Naive thymus-derived CD4-positive, alpha-beta T cell (primary cell): ENCODE results near the gene FBXL20. TPM values are rescaled to one million over a fixed set of nuclear protein-coding genes. Genes with fewer than 3 reads are reported as not detected.

Source experiments
- ATAC-seq: fragments of 150-1000 bp; cut with Tn5 transposase; 2 replicates; pipeline ENCODE4 v1.10.0; 2021; ENCODE audit warnings: mild to moderate bottlenecking, moderate library complexity
- CTCF ChIA-PET: fragments of 350-600 bp; sonication (Branson Sonifier 250); formaldehyde crosslinking; loops from one replicate; lab custom pipeline; 2021; ENCODE audit warnings: antibody characterized with exemption; lab: Charles Lee
- POLR2A ChIA-PET: fragments of 350-600 bp; sonication (Branson Sonifier 250); formaldehyde crosslinking; loops from one replicate; lab custom pipeline; 2021; ENCODE audit warnings: antibody characterized with exemption, inconsistent platforms; lab: Charles Lee
- DNase-seq, 9 donors: peaks; one replicate each; pipeline versions ENCODE4 v3.0.0 to v3.0.0-alpha.2; 2020 to 2022; ENCODE audit warnings: mixed read lengths in 1 of 9
- H3K27ac ChIP-seq: one replicate; pipeline ENCODE4 v1.7.0; 2013; ENCODE audit warnings: mild to moderate bottlenecking, low read depth, low read length, moderate library complexity
- H3K27me3 ChIP-seq, 2 donors: one replicate each; pipeline ENCODE4 v1.7.0; 2013; ENCODE audit warnings: low read length in 2 of 2, mild to moderate bottlenecking in 2 of 2, moderate library complexity in 2 of 2; ENCODE audit not compliant: control insufficient read depth in 2 of 2, insufficient read depth in 2 of 2
- H3K36me3 ChIP-seq, 3 experiments: 1 replicate in 2 of 3; 2 replicates in 1 of 3; pipeline ENCODE4 v1.7.0; 2013; ENCODE audit warnings: low read length in 3 of 3, mild to moderate bottlenecking in 3 of 3, moderate library complexity in 1 of 3; ENCODE audit not compliant: insufficient read depth in 3 of 3, control insufficient read depth in 2 of 3
- H3K4me1 ChIP-seq, 2 donors: one replicate each; pipeline ENCODE4 v1.7.0; 2013; ENCODE audit warnings: low read length in 2 of 2, mild to moderate bottlenecking in 2 of 2, moderate library complexity in 1 of 2; ENCODE audit not compliant: control insufficient read depth in 2 of 2, insufficient read depth in 2 of 2
- H3K4me3 ChIP-seq: 2 replicates; pipeline ENCODE4 v1.7.0; 2013; ENCODE audit warnings: mild to moderate bottlenecking, low read length
- H3K9me3 ChIP-seq, 3 experiments: 1 replicate in 2 of 3; 2 replicates in 1 of 3; pipeline ENCODE4 v1.7.0; 2013; ENCODE audit warnings: low read length in 3 of 3; ENCODE audit not compliant: control insufficient read depth in 2 of 3
- H3K27ac Mint-ChIP-seq, 9 donors: one replicate each; pipeline ENCODE4 v1.8.0; 2020 to 2022; ENCODE audit warnings: mixed read lengths in 9 of 9, mild to moderate bottlenecking in 8 of 9, moderate library complexity in 5 of 9, inconsistent platforms in 2 of 9
- H3K27me3 Mint-ChIP-seq, 5 donors: one replicate each; pipeline ENCODE4 v1.8.0; 2021 to 2022; ENCODE audit warnings: mixed read lengths in 5 of 5, mild to moderate bottlenecking in 1 of 5
- H3K36me3 Mint-ChIP-seq, 5 donors: one replicate each; pipeline ENCODE4 v1.8.0; 2020 to 2022; ENCODE audit warnings: mixed read lengths in 5 of 5, mild to moderate bottlenecking in 3 of 5, inconsistent platforms in 1 of 5
- H3K4me1 Mint-ChIP-seq, 7 donors: one replicate each; pipeline ENCODE4 v1.8.0; 2020 to 2022; ENCODE audit warnings: mixed read lengths in 7 of 7, mild to moderate bottlenecking in 3 of 7, inconsistent platforms in 1 of 7
- H3K4me3 Mint-ChIP-seq, 10 donors: one replicate each; pipeline ENCODE4 v1.8.0; 2020 to 2022; ENCODE audit warnings: mild to moderate bottlenecking in 10 of 10, mixed read lengths in 10 of 10, moderate library complexity in 6 of 10, inconsistent platforms in 2 of 10
- H3K9me3 Mint-ChIP-seq, 11 donors: one replicate each; pipeline ENCODE4 v1.8.0; 2020 to 2022; ENCODE audit warnings: mixed read lengths in 11 of 11, mild to moderate bottlenecking in 4 of 11, inconsistent platforms in 1 of 11, moderate library complexity in 1 of 11
- intact Hi-C, 2 donors: fragments of 100-400 bp; cut with micrococcal nuclease; formaldehyde crosslinking; loops; one replicate each; pipeline ENCODE4 v1.15.1; 2023
- polyA plus RNA-seq, 2 donors: library from polyadenylated mRNA; unstranded; fragments of 300-500 nt; fragmentation: Illumina TruSeq; gene quantifications; one replicate each; pipeline ENCODE4 v1.2.3, GENCODE V29; 2021
- total RNA-seq, 6 experiments: library from RNA in 5 of 6; stranded (reverse) in 5 of 6; gene quantifications; 1 replicate in 5 of 6; 2 replicates in 1 of 6; pipeline ENCODE4 v1.2.3 and lab custom pipeline; 2021 to 2026

FBXL20 gene
- total and polyA plus RNA-seq, 7 experiments from 2014 or later, result 3.8 to 35.0 (median 21.9) TPM

GRCh38 chr17:39218906-39219305 lies 182.5 kb downstream of the FBXL20 start:
- no peaks in the 10 kb centered on the region for H3K36me3 ChIP-seq
- H3K4me1 Mint-ChIP-seq, result peaks cover 0 to 9% (median 5%) of the 10 kb centered on the region in 7 donors
- peaks cover 0 to 3% (median 0%) of the 10 kb centered on the region in 11 donors for H3K9me3 Mint-ChIP-seq
- no peaks in the 10 kb centered on the region for H3K36me3 Mint-ChIP-seq
- H3K4me1 ChIP-seq, result no peaks in the 10 kb centered on the region
- H3K27ac ChIP-seq, result no peak overlapping the region
- CTCF ChIA-PET, result interaction anchor here (0.7 to 1.3 kb wide), 2 partner anchors 25 to 47 kb away, joined by 3 read pairs; no protein-coding TSS in a partner anchor
- ATAC-seq, result no peak
- no peak overlapping the region for H3K4me3 ChIP-seq
- no peaks in the 10 kb centered on the region for H3K27me3 ChIP-seq
- peaks cover 4 to 50% (median 27%) of the 10 kb centered on the region in 5 donors for H3K27me3 Mint-ChIP-seq
- H3K27ac Mint-ChIP-seq, result peak overlapping the region in 1 of 9 donors; percentile 16
- intact Hi-C loops, result no loop called here
- no peak for DNase-seq
- H3K9me3 ChIP-seq, result no peaks in the 10 kb centered on the region
- POLR2A ChIA-PET, result interaction anchor here (0.6 to 1.0 kb wide), 2 partner anchors 10 to 12 kb away, joined by 3 read pairs; no protein-coding TSS in a partner anchor
- H3K4me3 Mint-ChIP-seq, result no peak overlapping the region

GRCh38 chr17:39217734-39218369 lies 183.6 kb downstream of the FBXL20 start:
- Histone ChIP-seq H3K36me3 (no peaks in the 10 kb centered on the region), H3K4me1 (no peaks in the 10 kb centered on the region), H3K4me3 (no peak overlapping the region), H3K27ac (no peak overlapping the region), H3K9me3 (no peaks in the 10 kb centered on the region), H3K27me3 (no peaks in the 10 kb centered on the region)
- Mint-ChIP-seq H3K4me1 (peaks cover 0 to 6% (median 3%) of the 10 kb centered on the region in 7 donors), H3K27me3 (peaks cover 0 to 42% (median 26%) of the 10 kb centered on the region in 5 donors), H3K27ac (peak overlapping the region in 1 of 9 donors; percentile 20), H3K36me3 (no peaks in the 10 kb centered on the region), H3K9me3 (peaks cover 0 to 1% (median 0%) of the 10 kb centered on the region in 11 donors), H3K4me3 (peak overlapping the region in 3 of 10 donors; percentile 44 to 65 (median 55))
- no peak for ATAC-seq
- CTCF ChIA-PET, result interaction anchor here (0.7 kb wide), 2 partner anchors 11 to 27 kb away, joined by 3 to 5 read pairs; no protein-coding TSS in a partner anchor
- intact Hi-C loops, result no loop called here
- no peak for DNase-seq
- POLR2A ChIA-PET, result interaction anchor here (1.0 kb wide), 1 partner anchor 11 kb away, joined by 6 read pairs; no protein-coding TSS in a partner anchor

GRCh38 chr17:39213852-39214251 lies 187.6 kb downstream of the FBXL20 start:
- intact Hi-C loops, result no loop called here
- Mint-ChIP-seq H3K36me3 (no peaks in the 10 kb centered on the region), H3K9me3 (no peaks in the 10 kb centered on the region), H3K27me3 (peaks cover 0 to 38% (median 20%) of the 10 kb centered on the region in 5 donors), H3K4me3 (no peak overlapping the region), H3K4me1 (peaks cover 8 to 19% (median 12%) of the 10 kb centered on the region in 7 donors), H3K27ac (no peak overlapping the region)
- H3K27ac ChIP-seq, result no peak overlapping the region
- CTCF ChIA-PET, result no interaction called here
- H3K9me3 ChIP-seq, result no peaks in the 10 kb centered on the region
- H3K4me1 ChIP-seq, result peaks cover 8 to 14% of the 10 kb centered on the region in 2 donors
- no peak overlapping the region for H3K4me3 ChIP-seq
- H3K27me3 ChIP-seq, result no peaks in the 10 kb centered on the region
- DNase-seq (no peak), ATAC-seq (no peak)
- POLR2A ChIA-PET, result no interaction called here
- H3K36me3 ChIP-seq, result no peaks in the 10 kb centered on the region

- Histone ChIP-seq H3K4me3 (no peak overlapping the region), H3K27me3 (no peaks in the 10 kb centered on the region), H3K36me3 (no peaks in the 10 kb centered on the region), H3K9me3 (no peaks in the 10 kb centered on the region), H3K27ac (no peak overlapping the region), H3K4me1 (peaks cover 11 to 23% of the 10 kb centered on the region in 2 donors)
- intact Hi-C loops, result no loop called here
- H3K4me1 Mint-ChIP-seq, result peaks cover 12 to 27% (median 21%) of the 10 kb centered on the region in 7 donors
- no peak for DNase-seq
- H3K27ac Mint-ChIP-seq, result peak overlapping the region in 2 of 9 donors; percentile 17 to 26
- no peak overlapping the region for H3K4me3 Mint-ChIP-seq
- no peaks in the 10 kb centered on the region for H3K36me3 Mint-ChIP-seq
- no peaks in the 10 kb centered on the region for H3K9me3 Mint-ChIP-seq
- H3K27me3 Mint-ChIP-seq, result peaks cover 0 to 35% (median 20%) of the 10 kb centered on the region in 5 donors
- ChIA-PET CTCF (interaction anchor here (10.0 kb wide), 1 partner anchor 28 kb away, joined by 285 read pairs; no protein-coding TSS in a partner anchor), POLR2A (interaction anchor here (1.0 kb wide), 1 partner anchor 19 kb away, joined by 3 read pairs; no protein-coding TSS in a partner anchor)
- no peak for ATAC-seq
These were observed 188.5 kb downstream of the FBXL20 start for GRCh38 chr17:39212841-39213480.

DNA sequence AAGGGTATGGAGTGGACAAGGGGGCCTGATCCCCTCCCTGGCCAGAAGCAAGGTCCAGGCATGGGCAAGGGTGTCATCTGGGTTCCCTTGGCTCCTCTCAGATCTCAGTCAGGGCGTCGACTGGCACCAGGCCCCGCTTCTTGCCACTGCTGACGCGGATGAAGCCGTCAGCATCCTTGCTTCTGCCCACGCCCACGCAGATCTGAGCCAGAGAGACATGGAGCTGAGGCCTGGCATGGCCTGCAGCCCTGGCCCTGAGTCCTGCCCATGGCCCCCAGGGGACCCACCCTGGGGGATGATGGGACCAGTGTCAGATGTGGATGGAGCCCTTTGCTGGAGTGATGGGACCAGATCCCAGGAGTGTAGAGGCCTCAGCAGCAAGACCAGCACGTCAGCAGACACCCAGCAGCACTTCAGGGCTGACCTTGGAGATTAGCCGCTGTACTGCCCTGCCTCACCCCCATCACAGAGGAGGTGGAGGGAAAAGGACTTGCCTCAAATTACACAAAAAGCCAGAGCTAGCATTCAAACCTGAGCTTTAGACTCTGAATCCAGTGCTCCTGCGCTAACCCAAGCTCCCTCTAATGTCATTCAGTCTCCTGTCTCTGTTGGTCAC lies 189.1 kb downstream of the FBXL20 start:
- ATAC-seq, result no peak
- DNase-seq, result no peak
- H3K27ac ChIP-seq, result no peak overlapping the region
- Mint-ChIP-seq H3K9me3 (no peaks in the 10 kb centered on the region), H3K36me3 (no peaks in the 10 kb centered on the region), H3K27ac (peak overlapping the region in 3 of 9 donors; percentile 51 to 53 (median 52)), H3K4me1 (peaks cover 13 to 29% (median 25%) of the 10 kb centered on the region in 7 donors), H3K4me3 (no peak overlapping the region), H3K27me3 (peaks cover 0 to 32% (median 20%) of the 10 kb centered on the region in 5 donors)
- H3K9me3 ChIP-seq, result no peaks in the 10 kb centered on the region
- POLR2A ChIA-PET, result interaction anchor here (1.0 kb wide), 1 partner anchor 20 kb away, joined by 3 read pairs; no protein-coding TSS in a partner anchor
- intact Hi-C loops, result no loop called here
- H3K4me3 ChIP-seq, result no peak overlapping the region
- no peaks in the 10 kb centered on the region for H3K27me3 ChIP-seq
- peaks cover 13 to 23% of the 10 kb centered on the region in 2 donors for H3K4me1 ChIP-seq
- CTCF ChIA-PET, result interaction anchor here (10.0 kb wide), 1 partner anchor 29 kb away, joined by 285 read pairs; no protein-coding TSS in a partner anchor
- no peaks in the 10 kb centered on the region for H3K36me3 ChIP-seq

- peaks cover 12 to 38% (median 29%) of the 10 kb centered on the region in 7 donors for H3K4me1 Mint-ChIP-seq
These were observed 191.4 kb downstream of the FBXL20 start for GRCh38 chr17:39210093-39210434.

More at GRCh38 chr17:39210093-39210434, 191.4 kb downstream of the FBXL20 start:
- intact Hi-C loops, result no loop called here
- ATAC-seq (no peak), DNase-seq (no peak)
- Histone ChIP-seq H3K27ac (peak overlapping the region; percentile 19), H3K9me3 (no peaks in the 10 kb centered on the region), H3K4me1 (peaks cover 14 to 23% of the 10 kb centered on the region in 2 donors), H3K4me3 (peak overlapping the region; percentile 57), H3K27me3 (no peaks in the 10 kb centered on the region), H3K36me3 (peaks cover 0 to 1% (median 0%) of the 10 kb centered on the region in 3 experiments)
- H3K27ac Mint-ChIP-seq, result peak overlapping the region in 6 of 9 donors; percentile 18 to 82 (median 58)
- H3K36me3 Mint-ChIP-seq, result peaks cover 0 to 2% (median under 1%) of the 10 kb centered on the region in 5 donors
- H3K4me3 Mint-ChIP-seq, result peak overlapping the region; percentile 11 to 85 (median 68)
- POLR2A ChIA-PET, result interaction anchor here (0.8 to 11.8 kb wide), 3 partner anchors 11 to 252 kb away, joined by 3 to 144 read pairs (median 13); partner anchors contain the start of gene RPL19
- CTCF ChIA-PET, result interaction anchor here (1.4 to 10.0 kb wide), 3 partner anchors 14 to 31 kb away, joined by 3 to 285 read pairs (median 4); no protein-coding TSS in a partner anchor
- no peaks in the 10 kb centered on the region for H3K9me3 Mint-ChIP-seq
- H3K27me3 Mint-ChIP-seq, result peaks cover 0 to 22% (median under 1%) of the 10 kb centered on the region in 5 donors
